ENCODE measurements around the gene NAV2.
A peak's percentile ranks its signal among the peaks of the same experiment; 100 is the strongest.

Gene NAV2

GRCh38 chr11:20010156-20010850 lies 297.7 kb downstream of the NAV2 start:
- DNase-seq = no peak

GRCh38 chr11:20010851-20011225 lies 298.2 kb downstream of the NAV2 start:
- DNase-seq = no peak

GRCh38 chr11:20011307-20011951 lies 298.8 kb downstream of the NAV2 start:
- DNase-seq = peak; percentile 30

GRCh38 chr11:20013346-20014066 lies 300.9 kb downstream of the NAV2 start:
- peak; percentile 28 for DNase-seq

GRCh38 chr11:20014067-20014402 lies 301.4 kb downstream of the NAV2 start:
- DNase-seq = no peak

GRCh38 chr11:20015101-20015500 lies 302.5 kb downstream of the NAV2 start:
- DNase-seq = no peak

- peak; percentile 57 for DNase-seq
Observed at GRCh38 chr11:20015529-20016427, 303.1 kb downstream of the NAV2 start.

GRCh38 chr11:20016526-20016925 lies 303.9 kb downstream of the NAV2 start:
- DNase-seq = no peak

GRCh38 chr11:20017320-20017719 lies 304.7 kb downstream of the NAV2 start:
- DNase-seq = no peak

- no peak for DNase-seq
Observed at GRCh38 chr11:20020198-20020597, 307.6 kb downstream of the NAV2 start.

GRCh38 chr11:20020716-20021115 lies 308.1 kb downstream of the NAV2 start:
- no peak for DNase-seq

GRCh38 chr11:20021212-20021611 lies 308.6 kb downstream of the NAV2 start:
- peak; percentile 53 for DNase-seq

- DNase-seq = no peak
Observed at GRCh38 chr11:20021771-20022362, 309.2 kb downstream of the NAV2 start.

GRCh38 chr11:20022363-20023081 lies 309.9 kb downstream of the NAV2 start:
- no peak for DNase-seq

GRCh38 chr11:20023082-20023426 lies 310.4 kb downstream of the NAV2 start:
- DNase-seq = no peak

- DNase-seq = no peak
Observed at GRCh38 chr11:20024172-20024935, 311.7 kb downstream of the NAV2 start.

- DNase-seq = no peak
Observed at GRCh38 chr11:20025332-20025840, 312.7 kb downstream of the NAV2 start.

GRCh38 chr11:20026629-20027555 lies 314.3 kb downstream of the NAV2 start:
- peak; percentile 67 for DNase-seq

GRCh38 chr11:20027556-20028013 lies 314.9 kb downstream of the NAV2 start:
- no peak for DNase-seq

GRCh38 chr11:20029193-20029592 lies 316.6 kb downstream of the NAV2 start:
- no peak for DNase-seq
